Stomach (tissue), 9 donors: ENCODE data around the gene PRKCZ. TPM values are rescaled to one million over a fixed set of nuclear protein-coding genes. Genes with fewer than 3 reads are reported as not detected.

Experiments used
- DNase-seq, 2 donors: peaks; one replicate each; pipeline versions ENCODE4 v3.0.0 to v3.0.0-alpha.2; 2013 to 2019
- H3K27ac ChIP-seq, 5 donors: fragments of 200-600 bp in 4 of 5; sonication (generic) in 4 of 5; one replicate each; pipeline ENCODE4 v1.5.1; 2013 to 2019; ENCODE audit warnings: mild to moderate bottlenecking in 1 of 5, moderate library complexity in 1 of 5
- H3K27me3 ChIP-seq, 3 donors: fragments of 200-600 bp; sonication (generic); one replicate each; pipeline ENCODE4 v1.5.1; 2017 to 2019; ENCODE audit warnings: mixed run types in 1 of 3
- H3K36me3 ChIP-seq, 4 donors: fragments of 200-600 bp; sonication (generic); 1 replicate in 3 of 4; 2 replicates in 1 of 4; pipeline ENCODE4 v1.5.1; 2016 to 2019
- H3K4me1 ChIP-seq, 4 donors: fragments of 200-600 bp; sonication (generic); one replicate each; pipeline ENCODE4 v1.5.1; 2016 to 2019
- H3K4me3 ChIP-seq, 4 donors: fragments of 200-600 bp; sonication (generic) in 3 of 4; one replicate each; pipeline ENCODE4 v1.5.1; 2016 to 2019; ENCODE audit warnings: mild to moderate bottlenecking in 1 of 4
- H3K9me3 ChIP-seq, 4 donors: fragments of 200-600 bp; sonication (generic); one replicate each; pipeline ENCODE4 v1.5.1; 2016 to 2019
- EP300 ChIP-seq: sonication (generic); formaldehyde crosslinking; IDR thresholded peaks from one replicate; pipeline ENCODE4 v1.6.1; 2017; ENCODE audit warnings: antibody characterized with exemption
- POLR2A ChIP-seq, 4 donors: fragments of 450-650 bp; IDR thresholded peaks; one replicate each; pipeline ENCODE4 v1.6.1; 2016; ENCODE audit warnings: antibody characterized with exemption in 4 of 4, control low read depth in 2 of 4, mild to moderate bottlenecking in 1 of 4, moderate library complexity in 1 of 4
- POLR2AphosphoS5 ChIP-seq, 3 donors: sonication (generic); formaldehyde crosslinking; IDR thresholded peaks; one replicate each; pipeline ENCODE4 v1.6.1; 2016; ENCODE audit warnings: antibody characterized with exemption in 3 of 3
- WGBS, 5 donors: extraction: QIAGEN DNeasy Blood & Tissue Kit in 3 of 5; methylation state at CpG; one replicate each; pipeline versions ENCODE4 v1.1.5 to v1.1.7; 2013 to 2018; 5-methylcytosine and 5-hydroxymethylcytosine counted together
- intact Hi-C: fragments of 100-400 bp; cut with DNase I; formaldehyde crosslinking; loops from one replicate; pipeline ENCODE4 v1.15.1; 2023; ENCODE audit warnings: low total_unique reads
- polyA plus RNA-seq, 3 donors: library from polyadenylated mRNA; stranded (reverse); fragments of 200-250 nt; gene quantifications; one replicate each; pipeline ENCODE4 v1.2.3, GENCODE V29; 2013
- total RNA-seq, 5 donors: library from RNA; depleted of rRNA; stranded (reverse); fragments of >200 nt; gene quantifications; one replicate each; pipeline versions ENCODE4 v1.1.0 to v1.2.3, GENCODE V29; 2014 to 2016
- TF ChIP-seq, protein P1 (sequence below), 7 experiments: fragments of 450-650 bp in 4 of 7; fragments of 200-600 bp in 3 of 7; sonication (generic) in 3 of 7; IDR thresholded peaks; one replicate each; pipeline ENCODE4 v1.5.1; 2016 to 2019; ENCODE audit warnings: antibody characterized with exemption in 7 of 7, control low read depth in 2 of 7, mild to moderate bottlenecking in 1 of 7
- donor health status: healthy with polysubstance abuse.
- donor health status: Bipolar disorder and iron deficiency.
- donor health status: healthy.

Gene PRKCZ
- total and polyA plus RNA-seq, 8 donors, result 11.1 to 55.8 (median 25.5) TPM

DNA sequence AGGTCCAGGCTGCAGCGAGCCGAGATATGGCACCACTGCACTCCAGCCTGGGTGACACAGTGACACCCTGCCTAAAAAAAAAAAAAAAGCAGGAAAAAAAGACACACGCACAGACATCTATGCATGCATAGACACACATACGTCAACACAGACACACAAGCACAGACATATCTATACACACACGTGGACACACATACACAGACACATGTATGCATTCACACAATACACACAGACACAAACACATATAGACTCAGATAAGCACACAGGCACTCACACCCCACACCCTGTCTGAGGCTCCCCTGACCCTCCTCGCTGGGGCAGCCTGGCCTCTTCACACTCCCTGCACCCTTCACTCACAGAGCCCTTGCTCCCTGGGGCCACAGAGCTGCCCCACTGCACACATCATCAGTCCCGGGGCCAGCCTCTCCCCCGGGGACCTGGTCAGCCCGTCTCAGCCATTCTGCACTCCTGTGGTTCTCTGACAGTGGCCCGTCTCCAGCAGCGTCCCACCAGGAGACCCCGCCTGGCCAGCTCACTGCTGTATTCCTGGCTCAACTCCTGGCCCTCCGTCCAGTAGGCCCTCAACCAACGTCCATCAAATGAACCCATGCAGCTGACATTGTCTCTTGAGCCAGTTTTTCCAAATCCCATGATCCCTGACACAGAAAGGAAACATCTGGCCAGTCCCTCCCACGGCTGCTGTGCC, 4.6 kb upstream of the PRKCZ start:
- Histone ChIP-seq H3K27me3 (peaks cover 5 to 90% (median 37%) of the 10 kb centered on the region in 3 donors), H3K27ac (no peak overlapping the region)

DNA sequence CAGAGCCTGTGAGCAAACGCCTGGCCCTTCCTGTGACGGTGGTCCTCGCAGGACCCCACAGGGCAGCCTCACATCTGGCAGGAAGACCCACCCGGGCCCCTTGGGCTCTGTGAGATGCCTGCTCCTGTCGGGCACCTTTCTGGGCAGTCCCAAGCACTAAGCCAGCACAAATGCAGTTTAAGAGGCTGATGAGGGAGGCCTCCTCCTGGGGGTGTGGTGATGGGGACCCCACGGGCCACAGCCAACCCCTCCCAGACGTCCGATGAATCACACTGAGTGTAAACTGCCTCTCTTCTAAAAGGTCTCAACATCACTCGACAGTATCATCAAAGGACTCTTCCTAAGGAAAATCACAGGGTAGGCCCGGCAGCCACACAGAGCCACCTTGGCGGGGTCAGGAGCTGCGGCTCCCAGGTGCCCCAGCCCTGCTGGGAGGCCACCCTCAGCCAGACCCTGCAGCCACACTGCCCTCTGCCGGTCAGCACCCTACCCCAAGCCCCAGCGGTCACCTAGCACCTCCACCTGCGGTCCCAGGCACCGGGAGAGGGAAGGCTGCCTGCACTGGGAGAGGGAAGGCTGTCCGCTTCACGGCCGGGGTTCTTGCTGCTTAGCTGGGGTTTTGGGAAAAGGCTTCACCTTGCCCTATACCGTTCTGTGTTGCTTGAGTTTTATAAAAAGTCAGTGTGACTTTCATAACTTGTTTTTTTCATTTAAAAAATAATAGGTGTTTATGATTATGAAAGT, 3.9 kb upstream of the PRKCZ start:
- WGBS, 5 donors, result 29 to 38% (median 31%) methylated on average over 7 to 20 of the region's 20 CpGs
- intact Hi-C loops, result no loop called here
- no peak for TF ChIP-seq POLR2AphosphoS5 (IDR thresholded peaks at IDR 0.05)
- TF ChIP-seq, protein P1, sequence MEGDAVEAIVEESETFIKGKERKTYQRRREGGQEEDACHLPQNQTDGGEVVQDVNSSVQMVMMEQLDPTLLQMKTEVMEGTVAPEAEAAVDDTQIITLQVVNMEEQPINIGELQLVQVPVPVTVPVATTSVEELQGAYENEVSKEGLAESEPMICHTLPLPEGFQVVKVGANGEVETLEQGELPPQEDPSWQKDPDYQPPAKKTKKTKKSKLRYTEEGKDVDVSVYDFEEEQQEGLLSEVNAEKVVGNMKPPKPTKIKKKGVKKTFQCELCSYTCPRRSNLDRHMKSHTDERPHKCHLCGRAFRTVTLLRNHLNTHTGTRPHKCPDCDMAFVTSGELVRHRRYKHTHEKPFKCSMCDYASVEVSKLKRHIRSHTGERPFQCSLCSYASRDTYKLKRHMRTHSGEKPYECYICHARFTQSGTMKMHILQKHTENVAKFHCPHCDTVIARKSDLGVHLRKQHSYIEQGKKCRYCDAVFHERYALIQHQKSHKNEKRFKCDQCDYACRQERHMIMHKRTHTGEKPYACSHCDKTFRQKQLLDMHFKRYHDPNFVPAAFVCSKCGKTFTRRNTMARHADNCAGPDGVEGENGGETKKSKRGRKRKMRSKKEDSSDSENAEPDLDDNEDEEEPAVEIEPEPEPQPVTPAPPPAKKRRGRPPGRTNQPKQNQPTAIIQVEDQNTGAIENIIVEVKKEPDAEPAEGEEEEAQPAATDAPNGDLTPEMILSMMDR (IDR thresholded peaks at IDR 0.05), result peak in 5 of 7 experiments; percentile 42 to 71 (median 57)
- no peak for TF ChIP-seq EP300
- peak; percentile 90 to 91 for DNase-seq
- Histone ChIP-seq H3K27me3 (peaks cover 5 to 90% (median 37%) of the 10 kb centered on the region in 3 donors), H3K4me3 (no peak overlapping the region), H3K27ac (no peak overlapping the region), H3K36me3 (no peaks in the 10 kb centered on the region), H3K9me3 (no peaks in the 10 kb centered on the region), H3K4me1 (peaks cover 10 to 68% (median 52%) of the 10 kb centered on the region in 4 donors)

More for the DNA sequence above, 4.6 kb upstream of the PRKCZ start:
- intact Hi-C loops, result no loop called here
- H3K4me1 ChIP-seq, result peaks cover 10 to 61% (median 44%) of the 10 kb centered on the region in 4 donors
- WGBS, 5 donors, result 55 to 70% (median 61%) methylated on average over 14 to 15 of the region's 15 CpGs
- no peaks in the 10 kb centered on the region for H3K9me3 ChIP-seq
- H3K4me3 ChIP-seq, result no peak overlapping the region
- TF ChIP-seq POLR2A (IDR thresholded peaks at IDR 0.05) (no peak), EP300 (no peak), POLR2AphosphoS5 (IDR thresholded peaks at IDR 0.05) (no peak)
- TF ChIP-seq, protein P1 (IDR thresholded peaks at IDR 0.05), result no peak
- peak in 1 of 2 donors; percentile 66 for DNase-seq
- no peaks in the 10 kb centered on the region for H3K36me3 ChIP-seq

DNA sequence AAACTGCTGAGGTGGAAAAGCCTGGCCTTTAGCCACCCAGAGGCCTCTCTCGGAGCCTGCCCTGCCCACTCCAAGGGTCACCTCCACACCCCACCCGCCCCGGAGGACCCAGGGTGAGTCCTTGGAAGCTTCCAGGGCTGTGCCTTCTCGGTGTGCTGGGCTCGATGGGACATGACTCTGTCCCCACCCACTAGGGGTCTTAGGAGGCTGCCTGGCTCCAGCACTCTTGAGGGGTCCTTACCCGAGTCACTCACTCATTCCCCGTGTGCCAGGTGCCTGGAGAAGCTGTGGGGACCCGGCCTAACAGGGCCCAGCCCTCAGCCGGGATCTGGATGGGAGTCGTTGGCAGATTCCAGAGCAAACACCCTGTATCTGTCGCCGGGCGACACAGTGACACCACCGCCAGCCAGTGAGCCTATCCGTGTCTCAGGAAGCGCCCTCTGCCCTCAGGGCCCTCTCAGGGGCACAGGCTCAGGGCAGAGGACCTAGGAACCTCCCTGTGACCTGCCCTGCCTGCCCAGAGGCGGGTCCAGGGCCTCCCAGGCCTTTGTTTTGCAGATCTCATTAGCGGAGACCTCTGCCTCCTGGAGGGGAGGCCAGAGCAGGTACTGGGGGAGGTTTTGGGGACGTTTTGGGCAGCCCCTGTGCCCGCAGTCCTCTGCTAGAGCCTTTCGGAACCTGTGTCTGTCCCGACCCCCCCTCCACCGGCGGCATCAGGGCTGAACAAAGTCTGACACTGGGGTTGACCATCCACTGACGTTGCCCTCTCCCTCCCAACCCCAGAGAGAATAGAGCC, 3.1 kb upstream of the PRKCZ start:
- TF ChIP-seq POLR2A (IDR thresholded peaks at IDR 0.05) (no peak), POLR2AphosphoS5 (IDR thresholded peaks at IDR 0.05) (no peak), EP300 (no peak)
- TF ChIP-seq, protein P1 (IDR thresholded peaks at IDR 0.05), result no peak
- DNase-seq, result peak in 1 of 2 donors; percentile 30

More for the DNA sequence above, 3.1 kb upstream of the PRKCZ start:
- Histone ChIP-seq H3K4me1 (peaks cover 10 to 76% (median 58%) of the 10 kb centered on the region in 4 donors), H3K27ac (no peak overlapping the region), H3K36me3 (no peaks in the 10 kb centered on the region), H3K9me3 (no peaks in the 10 kb centered on the region), H3K4me3 (no peak overlapping the region), H3K27me3 (peaks cover 5 to 92% (median 37%) of the 10 kb centered on the region in 3 donors)
- WGBS, 5 donors, result 63 to 73% (median 69%) methylated on average over 21 to 25 of the region's 25 CpGs
- intact Hi-C loops, result no loop called here
